GM19397 (cell line): ENCODE results near the gene GNAQ.
"Not testable (repeated sequence)": the region's sequence is repeated elsewhere in the genome, so short reads cannot be mapped to it uniquely, and the experiment has no call there.

Experiments used
- ATAC-seq: cut with Tn5 transposase; IDR thresholded peaks from one replicate; pipeline ENCODE4 v1.9.1; 2021; ENCODE audit warnings: mild to moderate bottlenecking, moderate library complexity; ENCODE audit not compliant: unreplicated experiment

Gene GNAQ

DNA sequence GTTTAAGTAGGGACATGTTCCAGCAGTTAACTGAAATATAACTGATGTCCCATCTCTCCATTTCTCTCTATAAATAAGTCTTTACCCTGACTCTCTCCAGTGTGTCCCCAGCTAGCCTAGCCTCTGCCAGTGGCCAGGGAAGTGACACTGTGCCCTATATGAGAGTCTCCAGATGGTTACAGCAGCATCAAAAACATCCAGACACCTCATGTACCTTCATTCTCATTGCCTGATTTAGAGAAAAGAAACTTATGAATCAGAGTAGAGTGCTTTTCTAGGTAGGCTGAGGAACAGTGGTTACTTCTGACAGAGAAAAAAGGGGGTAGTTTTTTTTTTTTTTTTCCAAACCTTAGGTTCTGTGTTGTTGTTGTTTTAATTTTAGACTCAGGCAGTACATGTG lies 148.5 kb downstream of the GNAQ start:
- ATAC-seq: no peak

DNA sequence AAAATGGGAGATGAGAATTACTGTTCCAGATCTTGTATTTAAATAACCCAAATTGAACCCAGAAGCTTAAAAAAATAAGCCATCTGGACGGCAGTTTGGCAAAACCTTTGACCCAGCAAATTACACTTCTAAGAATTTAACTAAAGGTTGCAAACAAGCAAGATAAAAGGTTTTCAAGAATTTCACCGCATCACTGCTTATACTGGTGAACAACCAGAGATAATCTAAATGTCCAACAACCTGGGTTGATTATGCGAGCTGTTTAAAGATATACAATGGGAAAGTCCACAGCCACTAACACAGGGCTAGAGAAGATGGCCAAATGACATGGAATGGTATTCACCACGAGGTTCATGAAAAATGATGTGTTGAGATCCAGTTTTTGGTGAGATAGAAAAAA lies 149.3 kb downstream of the GNAQ start:
- no peak for ATAC-seq

- ATAC-seq: not testable (repeated sequence)
These were observed 150.0 kb downstream of the GNAQ start for GRCh38 chr9:77881634-77882033.

DNA sequence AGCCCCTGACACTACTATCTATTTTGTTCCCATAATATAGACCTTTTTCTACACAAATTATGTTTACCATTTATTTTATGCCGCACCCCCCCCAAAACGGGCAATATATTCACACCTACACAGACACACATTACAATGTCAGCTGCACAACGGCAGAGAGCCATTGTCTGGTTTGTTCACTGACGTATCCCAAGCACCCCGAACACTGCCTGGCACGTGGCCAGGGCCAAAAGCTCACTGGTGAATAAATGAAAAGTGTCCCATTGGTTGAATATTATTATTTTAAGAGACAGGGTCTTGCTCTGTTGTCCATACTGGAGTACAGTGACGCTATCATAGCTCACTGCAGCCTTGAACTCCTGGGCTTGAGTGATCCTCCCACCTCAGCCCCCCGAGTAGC lies 150.5 kb downstream of the GNAQ start:
- ATAC-seq: no peak

DNA sequence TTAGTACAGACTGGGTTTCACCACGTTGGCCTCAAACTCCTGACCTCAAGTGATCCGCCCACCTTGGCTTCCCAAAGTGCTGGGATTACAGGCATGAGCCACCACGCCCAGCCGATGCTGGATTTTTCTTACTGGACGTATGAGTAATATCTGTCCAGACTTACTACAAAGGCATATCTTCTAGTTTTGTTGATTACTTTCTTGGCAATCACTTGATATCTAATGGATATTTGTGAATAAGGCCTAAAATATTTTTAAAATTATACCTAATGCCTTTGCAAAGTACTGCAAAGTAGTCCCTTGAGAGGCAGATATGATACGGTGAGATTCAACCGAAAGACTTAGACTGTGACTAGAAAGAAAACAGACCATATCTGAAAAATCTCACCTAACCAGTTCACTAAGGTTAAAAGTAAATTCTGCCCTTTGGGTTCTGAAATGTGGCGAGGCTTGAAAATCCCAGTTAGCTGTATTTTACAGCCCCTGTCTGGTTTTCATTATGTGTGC lies 152.1 kb downstream of the GNAQ start:
- ATAC-seq: no peak

GRCh38 chr9:77878793-77879192 lies 152.8 kb downstream of the GNAQ start:
- ATAC-seq: not testable (repeated sequence)

- ATAC-seq: no peak
These were observed 153.6 kb downstream of the GNAQ start for GRCh38 chr9:77877976-77878375.

- ATAC-seq: no peak
These were observed 155.0 kb downstream of the GNAQ start for GRCh38 chr9:77876590-77876989.

DNA sequence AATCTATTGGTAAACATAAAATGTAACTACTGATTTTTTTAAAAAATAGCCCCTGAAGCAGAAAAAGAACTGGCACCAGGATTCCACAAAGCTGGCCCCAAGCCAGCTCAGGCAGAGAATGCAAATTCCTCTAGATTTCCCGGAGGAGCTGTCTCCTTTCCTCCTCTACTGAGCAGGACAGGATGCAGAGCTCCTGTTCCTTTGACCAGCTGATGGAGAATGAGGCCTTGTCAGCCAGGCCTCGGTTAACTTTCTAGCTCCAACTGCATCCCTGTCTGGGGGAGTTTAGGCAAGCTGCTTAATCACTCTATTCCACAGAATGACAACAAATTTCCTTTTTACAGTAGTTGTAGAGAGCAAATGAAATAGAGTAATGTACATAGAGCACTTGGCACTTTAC lies 155.5 kb downstream of the GNAQ start:
- no peak for ATAC-seq

- no peak for ATAC-seq
These were observed 158.7 kb downstream of the GNAQ start for GRCh38 chr9:77872863-77873262.

- no peak for ATAC-seq
These were observed 159.4 kb downstream of the GNAQ start for GRCh38 chr9:77872177-77872576.

DNA sequence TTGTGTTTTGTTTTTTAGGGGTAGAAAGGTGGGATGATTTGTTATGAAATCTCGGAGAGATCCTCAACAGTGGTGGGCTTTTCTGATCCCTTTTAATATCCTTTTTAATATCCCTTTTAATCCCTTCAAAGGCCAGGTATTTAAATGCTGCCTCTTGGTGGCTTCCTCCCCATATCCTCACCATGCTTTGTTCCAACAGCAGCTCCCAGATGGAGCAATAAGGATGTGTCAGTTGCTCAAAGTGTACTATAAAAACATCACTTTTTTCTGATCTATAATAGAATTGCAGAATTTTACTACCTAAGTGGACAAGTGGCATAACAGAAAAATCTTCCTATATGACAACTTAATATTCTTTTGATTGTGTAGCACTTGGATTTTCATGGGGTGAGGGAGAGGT lies 160.1 kb downstream of the GNAQ start:
- no peak for ATAC-seq

- no peak for ATAC-seq
These were observed 164.7 kb downstream of the GNAQ start for GRCh38 chr9:77866878-77867277.

GRCh38 chr9:77865385-77866047 lies 166.1 kb downstream of the GNAQ start:
- no peak for ATAC-seq

GRCh38 chr9:77864211-77864889 lies 167.3 kb downstream of the GNAQ start:
- no peak for ATAC-seq

DNA sequence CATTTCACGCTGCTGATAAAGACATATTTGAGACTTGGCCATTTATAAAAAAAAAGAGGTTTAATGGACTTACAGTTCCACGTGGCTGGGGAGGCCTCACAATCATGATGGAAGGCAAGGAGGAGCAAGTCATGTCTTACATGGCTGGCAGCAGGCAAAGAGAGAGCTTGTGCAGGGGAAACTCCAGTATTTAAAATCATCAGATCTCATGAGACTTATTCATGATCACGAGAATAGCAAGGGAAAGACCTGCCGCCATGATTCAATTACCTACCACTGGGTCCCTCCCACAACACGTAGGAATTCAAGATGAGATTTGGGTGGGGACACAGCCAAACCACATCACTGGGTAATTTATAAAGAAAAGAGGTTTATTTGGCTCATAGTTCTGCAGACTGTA lies 168.0 kb downstream of the GNAQ start:
- not testable (repeated sequence) for ATAC-seq

DNA sequence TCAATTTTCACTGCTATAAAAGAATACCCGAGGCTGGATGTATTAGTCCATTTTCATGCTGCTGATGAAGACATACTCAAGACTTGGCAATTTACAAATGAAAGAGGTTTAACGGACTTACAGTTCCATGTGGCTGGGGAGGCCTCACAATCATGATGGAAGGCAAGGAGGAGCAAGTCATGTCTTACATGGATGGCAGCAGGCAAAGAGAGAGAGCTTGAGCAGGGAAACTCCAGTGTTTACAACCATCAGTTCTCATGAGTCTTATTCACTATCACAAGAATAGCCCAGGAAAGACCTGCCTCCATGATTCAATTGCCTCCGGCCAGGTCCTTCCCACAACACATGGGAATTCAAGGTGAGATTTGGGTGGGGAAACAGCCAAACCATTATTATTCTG lies 170.7 kb downstream of the GNAQ start:
- ATAC-seq: not testable (repeated sequence)

- ATAC-seq: no peak
These were observed 173.9 kb downstream of the GNAQ start for GRCh38 chr9:77857513-77858259.

DNA sequence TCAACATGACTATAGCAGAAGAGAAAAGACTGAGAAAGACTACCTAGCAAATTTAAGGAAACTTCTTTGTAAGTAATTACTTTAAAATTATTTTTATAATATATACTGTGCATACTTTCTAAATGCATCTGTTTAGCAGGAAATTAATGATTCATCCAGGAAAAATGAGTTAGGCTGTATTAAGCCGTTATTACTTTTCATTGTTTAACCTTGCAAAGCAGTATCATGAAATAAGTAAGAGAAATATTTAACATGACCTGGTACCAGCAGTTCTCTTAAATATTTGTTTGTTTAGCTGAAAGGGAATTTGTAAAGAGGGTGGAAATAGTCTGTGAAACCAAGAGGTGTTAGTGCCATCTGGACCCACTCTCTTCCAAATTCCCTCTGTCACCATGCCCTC lies 175.0 kb downstream of the GNAQ start:
- ATAC-seq: no peak

DNA sequence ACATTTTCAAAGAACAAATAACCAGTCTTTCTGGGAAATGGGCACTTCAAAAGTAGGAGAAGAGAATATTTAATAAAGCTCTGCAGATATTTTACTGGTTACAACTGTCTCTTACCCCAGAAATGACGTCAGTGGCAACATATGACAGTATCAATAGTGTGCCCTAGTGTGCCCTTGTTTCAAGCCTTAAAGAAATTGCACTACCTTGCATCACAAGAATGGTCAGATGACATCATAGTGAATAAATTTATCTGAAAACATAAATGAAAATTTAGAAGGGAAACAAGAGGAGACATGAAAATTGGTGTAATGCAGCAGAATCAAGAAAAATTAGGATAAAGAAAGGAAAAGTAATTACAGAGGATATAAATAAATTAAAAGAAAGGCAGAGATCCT lies 176.7 kb downstream of the GNAQ start:
- ATAC-seq: no peak

- no peak for ATAC-seq
These were observed 177.2 kb downstream of the GNAQ start for GRCh38 chr9:77854258-77854915.
